ENCODE data around the gene SLC38A1.
A peak's percentile ranks its signal among the peaks of the same experiment; 100 is the strongest.

SLC38A1 gene

DNA sequence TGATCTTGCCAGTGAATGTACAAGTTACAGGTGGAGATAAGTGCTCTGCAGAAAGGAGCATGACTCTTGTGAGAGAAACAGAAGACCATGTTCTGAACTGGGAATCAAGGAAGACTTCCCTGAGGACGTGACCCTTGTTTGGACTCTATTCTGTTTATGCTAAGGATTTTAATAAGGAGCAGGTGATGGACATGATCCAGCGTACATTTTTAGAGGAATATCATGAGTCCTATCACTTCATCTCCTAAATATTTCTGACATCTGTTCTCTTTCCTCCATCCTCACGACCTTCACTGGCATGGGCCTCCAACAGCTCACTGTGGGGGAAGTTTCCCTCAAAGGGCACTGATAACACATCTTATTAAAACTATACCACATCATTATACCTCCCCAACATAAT, 7.9 kb upstream of the SLC38A1 start:
- Histone ChIP-seq H3K4me3 (ENCODE audit: low read length) (no peak overlapping the region), H3K36me3 (ENCODE audit: control insufficient read depth, insufficient read depth, low read length) (no peaks in the 10 kb centered on the region), H3K4me1 (ENCODE audit: control insufficient read depth, insufficient read depth, low read length) (no peaks in the 10 kb centered on the region), H3K27me3 (ENCODE audit: control insufficient read depth, insufficient read depth, low read length) (no peaks in the 10 kb centered on the region), H3K9ac (ENCODE audit: low read length) (no peak overlapping the region), H3K9me3 (ENCODE audit: control insufficient read depth, low read length) (no peaks in the 10 kb centered on the region)

DNA sequence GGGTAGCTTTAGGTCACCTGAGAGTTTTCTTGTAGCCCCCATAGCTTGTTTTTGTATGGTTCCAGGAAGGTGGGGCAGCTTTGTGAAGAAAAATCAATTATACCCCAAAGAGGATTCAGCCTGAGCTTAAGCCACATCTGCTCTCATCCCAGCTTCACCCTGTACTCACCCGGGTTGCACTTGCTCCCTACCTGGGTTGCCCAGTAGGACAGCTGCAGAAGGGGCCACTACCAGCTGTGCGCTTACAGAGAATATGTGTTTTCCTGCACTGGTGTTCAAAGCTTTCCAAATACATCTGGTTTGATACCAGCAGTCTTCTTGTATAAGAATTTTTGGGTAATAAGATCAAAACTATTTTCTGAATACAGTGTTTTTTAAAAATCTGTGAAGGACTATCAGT, 3.0 kb upstream of the SLC38A1 start:
- Histone ChIP-seq H3K9ac (ENCODE audit: low read length) (no peak overlapping the region), H3K36me3 (ENCODE audit: control insufficient read depth, insufficient read depth, low read length) (no peaks in the 10 kb centered on the region), H3K9me3 (ENCODE audit: control insufficient read depth, low read length) (no peaks in the 10 kb centered on the region), H3K4me1 (ENCODE audit: control insufficient read depth, insufficient read depth, low read length) (peaks cover 5% of the 10 kb centered on the region), H3K27me3 (ENCODE audit: control insufficient read depth, insufficient read depth, low read length) (peaks cover 20% of the 10 kb centered on the region), H3K4me3 (ENCODE audit: low read length) (no peak overlapping the region)

DNA sequence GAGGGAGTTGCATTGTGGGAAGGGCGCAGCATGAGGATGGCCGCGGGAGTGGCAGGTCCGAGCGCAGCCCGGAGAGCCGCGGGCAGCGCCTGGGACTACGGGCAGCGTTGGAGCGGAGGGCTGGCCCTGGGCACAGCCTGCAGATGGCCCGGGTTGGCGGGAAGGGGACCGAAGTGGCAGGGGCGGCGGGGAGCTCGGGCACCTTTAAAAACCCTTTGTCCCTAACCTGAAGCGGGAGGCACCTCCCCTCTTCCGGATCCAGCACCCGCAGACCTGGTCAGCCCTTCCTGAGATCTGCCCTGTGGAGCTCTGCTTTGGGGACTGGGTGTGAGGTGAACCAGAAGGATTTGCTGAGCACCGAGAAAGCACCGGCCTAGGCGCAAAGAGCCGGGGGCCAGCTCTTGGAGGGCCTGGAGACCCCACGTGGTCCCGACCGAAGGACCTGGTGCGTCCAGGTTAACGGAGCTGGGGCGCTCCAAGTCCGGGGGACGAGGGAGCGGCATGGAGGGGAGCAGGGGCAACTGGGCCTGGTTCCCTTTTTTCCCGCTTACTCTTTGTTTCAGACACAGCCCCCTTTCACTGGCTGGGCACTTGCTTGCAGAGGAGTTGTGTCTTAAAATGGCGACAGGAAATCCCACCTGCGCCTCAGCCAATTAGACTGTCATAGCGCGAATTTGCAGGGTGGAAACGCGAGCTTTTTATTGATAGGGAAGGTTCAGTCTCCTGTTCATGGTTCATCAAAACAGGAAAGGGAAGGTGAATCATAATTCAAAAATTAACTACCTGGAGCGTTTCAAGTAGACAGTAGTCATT, 792 bp upstream of the SLC38A1 start:
- Histone ChIP-seq H3K9me3 (ENCODE audit: control insufficient read depth, low read length) (no peaks in the 10 kb centered on the region), H3K36me3 (ENCODE audit: control insufficient read depth, insufficient read depth, low read length) (no peaks in the 10 kb centered on the region), H3K4me3 (ENCODE audit: low read length) (peak overlapping the region; percentile 70), H3K4me1 (ENCODE audit: control insufficient read depth, insufficient read depth, low read length) (peaks cover 9% of the 10 kb centered on the region), H3K9ac (ENCODE audit: low read length) (peak overlapping the region; percentile 75), H3K27me3 (ENCODE audit: control insufficient read depth, insufficient read depth, low read length) (peaks cover 20% of the 10 kb centered on the region)

DNA sequence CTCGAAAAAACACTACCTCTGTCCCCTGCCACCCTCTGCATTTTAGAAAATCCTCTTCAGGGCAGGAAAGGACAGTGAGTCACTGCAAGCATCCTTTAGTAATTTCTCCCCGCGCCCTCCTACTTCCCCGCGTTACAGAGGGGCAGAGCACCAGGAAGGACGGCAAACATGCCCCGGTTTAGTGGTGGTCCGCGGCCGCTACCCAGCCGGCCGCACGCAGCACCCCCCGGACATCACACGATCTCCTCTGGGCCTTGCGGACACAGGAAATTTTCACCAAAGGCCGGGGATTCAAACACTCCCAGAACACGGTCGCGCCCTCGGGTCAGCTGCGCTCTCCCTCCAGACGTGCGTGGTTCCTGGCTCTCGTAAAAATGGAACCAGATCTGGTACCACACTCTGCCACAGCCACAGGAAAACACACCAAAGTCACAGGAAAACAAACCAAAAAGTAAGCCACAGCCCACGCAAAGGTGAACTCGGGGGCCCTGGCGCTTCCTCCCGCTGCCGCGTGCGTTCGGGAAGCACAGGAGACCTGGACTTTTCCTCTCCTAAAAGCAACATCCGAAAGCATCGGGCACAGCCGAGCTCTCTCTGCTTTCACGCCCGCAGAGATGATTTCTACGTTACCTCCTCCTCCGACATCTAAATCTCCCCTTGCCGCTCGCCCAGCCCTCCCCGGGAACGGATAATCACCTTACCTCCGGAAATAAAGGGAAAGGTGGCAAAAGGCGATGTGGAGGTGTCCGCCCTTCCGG, 839 bp downstream of the SLC38A1 start:
- peak overlapping the region; percentile 70 for H3K4me3 ChIP-seq (ENCODE audit: low read length)
- no peaks in the 10 kb centered on the region for H3K36me3 ChIP-seq (ENCODE audit: control insufficient read depth, insufficient read depth, low read length)
- H3K4me1 ChIP-seq (ENCODE audit: control insufficient read depth, insufficient read depth, low read length): peaks cover 9% of the 10 kb centered on the region
- peak overlapping the region; percentile 75 for H3K9ac ChIP-seq (ENCODE audit: low read length)
- no peaks in the 10 kb centered on the region for H3K9me3 ChIP-seq (ENCODE audit: control insufficient read depth, low read length)
- peaks cover 20% of the 10 kb centered on the region for H3K27me3 ChIP-seq (ENCODE audit: control insufficient read depth, insufficient read depth, low read length)

DNA sequence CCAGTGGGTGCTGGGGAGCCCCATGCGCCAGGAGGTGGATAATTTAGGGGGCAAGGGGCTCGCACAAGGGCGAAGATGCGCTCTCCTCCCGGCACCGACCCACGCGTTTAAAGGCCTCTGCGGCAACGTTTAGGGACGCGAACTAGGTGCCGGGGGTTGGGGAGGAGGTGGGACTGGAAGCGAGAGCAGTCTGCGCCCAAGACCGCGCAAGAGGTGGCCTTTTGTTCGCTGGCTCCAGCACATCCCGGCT, 1.3 kb downstream of the SLC38A1 start:
- peak overlapping the region; percentile 75 for H3K9ac ChIP-seq (ENCODE audit: low read length)
- H3K9me3 ChIP-seq (ENCODE audit: control insufficient read depth, low read length): no peaks in the 10 kb centered on the region
- H3K4me3 ChIP-seq (ENCODE audit: low read length): peak overlapping the region; percentile 70
- peaks cover 20% of the 10 kb centered on the region for H3K27me3 ChIP-seq (ENCODE audit: control insufficient read depth, insufficient read depth, low read length)
- H3K4me1 ChIP-seq (ENCODE audit: control insufficient read depth, insufficient read depth, low read length): peaks cover 9% of the 10 kb centered on the region
- no peaks in the 10 kb centered on the region for H3K36me3 ChIP-seq (ENCODE audit: control insufficient read depth, insufficient read depth, low read length)

DNA sequence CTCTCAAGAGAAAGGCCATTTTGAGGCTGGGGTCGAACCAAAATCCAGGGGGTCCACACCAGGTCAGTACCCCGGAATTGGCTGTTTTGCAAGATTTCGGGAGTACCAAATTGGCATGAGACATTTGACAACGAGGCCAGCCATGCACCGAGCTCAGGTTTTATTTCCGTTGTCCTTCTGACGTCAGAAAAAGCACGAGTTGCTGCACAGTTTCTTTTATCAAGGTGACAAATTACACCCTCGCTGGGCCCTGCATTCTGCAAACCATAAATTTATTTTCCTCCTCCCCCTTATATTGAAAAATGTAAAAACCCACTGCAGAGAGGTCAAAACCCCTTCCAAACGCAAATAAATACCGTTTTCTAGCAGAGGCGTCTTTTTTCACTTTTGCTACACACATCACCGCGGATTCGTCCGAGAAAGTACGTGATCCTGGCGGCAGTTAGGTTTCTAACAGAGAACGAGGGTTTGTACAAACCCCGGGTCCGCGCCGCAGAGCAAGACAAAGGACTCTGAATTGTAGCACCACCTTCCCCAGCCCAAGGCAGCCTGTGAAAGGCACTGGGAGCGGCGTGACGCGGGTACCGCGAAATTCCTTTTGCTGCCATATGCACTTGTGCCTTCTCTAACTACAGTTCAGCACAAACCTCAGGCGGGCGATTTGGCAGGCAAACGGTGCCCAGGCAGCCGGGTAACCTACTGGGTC, 1.8 kb downstream of the SLC38A1 start:
- H3K27me3 ChIP-seq (ENCODE audit: control insufficient read depth, insufficient read depth, low read length): peaks cover 20% of the 10 kb centered on the region
- H3K9ac ChIP-seq (ENCODE audit: low read length): peak overlapping the region; percentile 75

DNA sequence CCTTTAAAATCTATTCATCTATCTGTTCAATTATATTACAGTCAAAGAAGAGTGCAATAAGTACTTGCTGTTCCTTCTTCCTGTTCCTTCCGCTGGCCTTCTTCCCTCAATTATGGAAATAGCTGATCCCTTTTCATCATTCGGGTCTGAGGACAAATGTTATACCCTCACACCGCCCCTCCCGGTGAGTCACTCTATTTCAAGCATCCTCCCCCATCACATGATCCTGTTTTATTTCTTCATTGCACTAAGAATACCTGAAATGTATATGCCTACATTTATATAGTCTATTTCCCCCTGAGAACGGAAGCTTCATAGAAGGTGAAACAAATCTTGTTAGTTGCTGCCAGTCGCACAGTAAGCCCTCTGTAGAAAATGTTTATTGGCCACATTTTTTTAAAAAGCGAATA, 2.5 kb downstream of the SLC38A1 start:
- Histone ChIP-seq H3K4me1 (ENCODE audit: control insufficient read depth, insufficient read depth, low read length) (peaks cover 9% of the 10 kb centered on the region), H3K4me3 (ENCODE audit: low read length) (no peak overlapping the region)

More for the DNA sequence above, 1.8 kb downstream of the SLC38A1 start:
- H3K4me1 ChIP-seq (ENCODE audit: control insufficient read depth, insufficient read depth, low read length): peaks cover 9% of the 10 kb centered on the region
- no peaks in the 10 kb centered on the region for H3K9me3 ChIP-seq (ENCODE audit: control insufficient read depth, low read length)
- peak overlapping the region; percentile 70 for H3K4me3 ChIP-seq (ENCODE audit: low read length)
- no peaks in the 10 kb centered on the region for H3K36me3 ChIP-seq (ENCODE audit: control insufficient read depth, insufficient read depth, low read length)

DNA sequence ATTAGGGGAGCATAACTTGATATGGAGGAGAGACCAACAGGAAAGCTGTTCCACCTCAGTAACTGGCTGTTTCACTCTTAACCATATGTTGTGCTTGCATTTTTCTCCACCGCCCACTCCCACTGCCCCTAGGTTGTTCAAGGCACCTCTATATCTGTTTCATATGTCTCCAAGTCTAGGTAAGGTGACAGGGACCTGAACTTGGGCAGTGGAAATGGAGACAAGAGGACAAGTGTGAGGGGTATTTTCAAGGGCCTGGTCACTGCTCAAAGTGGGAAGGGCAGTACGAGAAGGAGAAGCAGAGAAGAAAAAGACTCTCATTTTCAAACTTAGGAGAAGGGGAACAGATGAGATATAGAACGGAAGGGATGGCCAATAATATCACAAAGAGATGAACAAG, 3.1 kb downstream of the SLC38A1 start:
- no peak overlapping the region for H3K4me3 ChIP-seq (ENCODE audit: low read length)
- no peaks in the 10 kb centered on the region for H3K9me3 ChIP-seq (ENCODE audit: control insufficient read depth, low read length)
- peaks cover 9% of the 10 kb centered on the region for H3K4me1 ChIP-seq (ENCODE audit: control insufficient read depth, insufficient read depth, low read length)
- H3K9ac ChIP-seq (ENCODE audit: low read length): no peak overlapping the region
- H3K27me3 ChIP-seq (ENCODE audit: control insufficient read depth, insufficient read depth, low read length): peaks cover 20% of the 10 kb centered on the region
- no peaks in the 10 kb centered on the region for H3K36me3 ChIP-seq (ENCODE audit: control insufficient read depth, insufficient read depth, low read length)

More for the DNA sequence above, 2.5 kb downstream of the SLC38A1 start:
- Histone ChIP-seq H3K9me3 (ENCODE audit: control insufficient read depth, low read length) (no peaks in the 10 kb centered on the region), H3K36me3 (ENCODE audit: control insufficient read depth, insufficient read depth, low read length) (no peaks in the 10 kb centered on the region), H3K27me3 (ENCODE audit: control insufficient read depth, insufficient read depth, low read length) (peaks cover 20% of the 10 kb centered on the region), H3K9ac (ENCODE audit: low read length) (no peak overlapping the region)

DNA sequence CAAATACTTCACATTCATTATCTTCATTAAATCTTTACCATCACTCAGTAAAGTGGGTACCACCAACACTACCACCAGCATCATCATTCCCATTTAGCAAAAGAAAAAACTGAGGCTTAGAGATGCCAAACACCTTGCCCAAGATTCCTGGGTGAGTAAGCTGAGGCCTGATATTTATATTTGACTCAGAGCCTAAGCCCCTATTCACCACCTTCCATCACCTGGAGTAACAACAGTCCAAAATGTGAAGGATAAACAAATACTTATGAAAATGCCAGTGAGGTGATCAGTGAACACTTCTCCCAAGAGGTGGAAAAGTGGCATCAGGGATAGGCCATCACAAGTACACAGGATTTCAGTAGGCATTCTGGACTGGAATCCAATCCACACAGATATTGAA, 3.7 kb downstream of the SLC38A1 start:
- peaks cover 20% of the 10 kb centered on the region for H3K27me3 ChIP-seq (ENCODE audit: control insufficient read depth, insufficient read depth, low read length)
- peaks cover 9% of the 10 kb centered on the region for H3K4me1 ChIP-seq (ENCODE audit: control insufficient read depth, insufficient read depth, low read length)
- H3K4me3 ChIP-seq (ENCODE audit: low read length): no peak overlapping the region
- H3K9me3 ChIP-seq (ENCODE audit: control insufficient read depth, low read length): no peaks in the 10 kb centered on the region
- no peaks in the 10 kb centered on the region for H3K36me3 ChIP-seq (ENCODE audit: control insufficient read depth, insufficient read depth, low read length)
- no peak overlapping the region for H3K9ac ChIP-seq (ENCODE audit: low read length)

DNA sequence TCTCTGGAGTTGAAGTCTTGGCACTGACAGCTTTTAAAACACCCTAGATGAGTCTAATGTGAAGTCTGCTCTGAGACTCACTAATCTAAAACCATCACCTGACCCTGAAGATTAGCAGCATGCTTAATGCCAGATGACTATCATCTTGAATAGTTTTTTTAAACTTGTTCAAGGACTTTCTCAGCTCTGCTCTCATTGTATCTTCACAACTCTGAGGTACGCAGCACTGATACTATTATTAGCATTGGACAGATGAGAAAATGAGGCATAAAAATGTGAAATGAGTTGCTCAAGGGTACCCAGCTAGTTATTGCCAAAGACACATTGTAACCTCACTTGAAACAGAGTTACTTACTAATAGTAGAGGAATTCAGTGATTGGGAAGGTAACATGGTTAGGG, 4.8 kb downstream of the SLC38A1 start:
- Histone ChIP-seq H3K9ac (ENCODE audit: low read length) (no peak overlapping the region), H3K27me3 (ENCODE audit: control insufficient read depth, insufficient read depth, low read length) (peaks cover 11% of the 10 kb centered on the region), H3K36me3 (ENCODE audit: control insufficient read depth, insufficient read depth, low read length) (no peaks in the 10 kb centered on the region), H3K9me3 (ENCODE audit: control insufficient read depth, low read length) (no peaks in the 10 kb centered on the region), H3K4me3 (ENCODE audit: low read length) (no peak overlapping the region), H3K4me1 (ENCODE audit: control insufficient read depth, insufficient read depth, low read length) (peaks cover 4% of the 10 kb centered on the region)

DNA sequence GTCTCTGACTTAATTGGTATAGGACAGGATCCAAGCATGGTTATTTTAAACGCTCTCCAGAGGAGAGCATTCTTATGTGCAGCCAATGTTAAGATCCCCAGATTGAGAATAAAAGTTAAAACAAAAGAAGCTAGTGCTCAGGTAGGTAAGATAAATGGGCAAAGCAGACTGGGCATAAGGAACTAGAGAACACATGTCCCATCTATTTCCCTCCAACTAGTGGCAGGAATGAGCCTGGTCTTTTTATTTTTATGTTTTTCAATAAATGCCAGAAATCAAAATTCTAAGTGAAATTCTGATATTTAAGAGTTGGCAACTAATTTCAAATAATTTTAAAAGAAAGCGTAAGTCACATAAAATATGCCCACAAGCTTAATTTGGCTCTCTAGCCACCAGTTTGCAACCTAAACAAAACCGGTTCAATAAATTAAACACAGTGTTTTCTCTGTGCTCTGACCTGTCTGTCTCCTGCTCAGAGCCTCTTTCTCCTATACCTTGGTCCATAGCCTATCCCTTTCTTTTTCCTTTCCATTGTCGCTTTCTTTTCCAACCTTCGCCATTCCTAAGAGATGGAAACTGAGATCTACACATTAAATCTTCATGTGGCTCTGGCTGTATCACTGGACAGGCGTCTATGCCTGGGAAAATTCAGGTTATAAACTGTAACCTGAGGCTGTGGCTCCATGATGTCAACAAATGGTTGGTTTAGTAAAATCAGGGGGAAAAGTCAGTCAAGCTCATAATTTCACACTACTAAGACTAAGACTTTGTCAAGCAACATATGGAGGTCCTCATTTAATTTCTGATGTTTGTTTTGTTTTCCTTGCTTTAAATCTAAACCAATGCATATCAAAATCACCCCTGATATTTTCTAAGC, 5.5 kb downstream of the SLC38A1 start:
- Histone ChIP-seq H3K9ac (ENCODE audit: low read length) (no peak overlapping the region), H3K9me3 (ENCODE audit: control insufficient read depth, low read length) (no peaks in the 10 kb centered on the region), H3K4me1 (ENCODE audit: control insufficient read depth, insufficient read depth, low read length) (peaks cover 4% of the 10 kb centered on the region), H3K4me3 (ENCODE audit: low read length) (no peak overlapping the region), H3K36me3 (ENCODE audit: control insufficient read depth, insufficient read depth, low read length) (no peaks in the 10 kb centered on the region), H3K27me3 (ENCODE audit: control insufficient read depth, insufficient read depth, low read length) (peaks cover 10% of the 10 kb centered on the region)

All from mucosa of stomach (tissue), 1 donor.